Measurements from ENCODE around the gene FOS.
"Not testable (repeated sequence)": the region's sequence is repeated elsewhere in the genome, so short reads cannot be mapped to it uniquely, and the experiment has no call there.

Gene FOS

DNA sequence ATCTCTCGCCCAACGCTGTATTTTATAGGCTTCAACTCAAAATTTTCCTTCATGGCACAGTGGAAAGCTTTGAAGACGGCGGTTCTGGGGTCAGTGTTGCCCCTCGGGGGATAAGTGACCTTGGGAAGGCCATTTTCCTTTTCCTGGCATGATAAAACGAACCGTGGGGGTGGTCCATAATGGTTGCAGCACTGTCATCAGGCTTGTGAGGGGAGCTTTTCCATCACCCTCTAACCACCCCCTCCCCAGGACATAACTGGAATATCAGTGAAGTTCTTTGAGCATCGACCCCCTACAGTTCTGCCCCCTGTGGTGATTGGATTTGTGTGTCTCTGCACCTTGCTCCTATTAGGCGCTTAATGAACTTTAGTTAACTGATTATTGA is 16.0 kb downstream of the FOS start:
- DNase-seq (ENCODE audit: low read depth): no peak

DNA sequence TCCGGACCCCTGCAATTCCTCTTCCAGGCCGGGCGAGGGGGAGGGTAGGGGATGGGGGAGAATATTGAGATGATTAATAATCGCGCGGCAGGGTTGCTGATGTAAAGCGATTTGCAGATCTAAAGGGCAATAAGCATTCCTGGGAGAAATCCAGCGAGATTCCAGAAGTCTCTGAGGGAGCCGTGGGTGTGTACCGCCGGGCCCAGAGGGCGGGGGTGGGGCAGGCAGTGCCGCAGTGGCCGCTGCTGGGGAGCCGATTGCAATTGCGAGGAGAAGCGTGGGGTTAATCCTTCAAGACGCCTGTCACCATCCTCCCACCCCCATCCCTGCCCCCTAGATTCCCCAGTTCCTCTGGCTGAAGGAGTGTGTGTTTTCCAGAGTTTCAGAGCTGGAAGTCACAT is 16.4 kb downstream of the FOS start:
- no peak for DNase-seq (ENCODE audit: low read depth)

DNA sequence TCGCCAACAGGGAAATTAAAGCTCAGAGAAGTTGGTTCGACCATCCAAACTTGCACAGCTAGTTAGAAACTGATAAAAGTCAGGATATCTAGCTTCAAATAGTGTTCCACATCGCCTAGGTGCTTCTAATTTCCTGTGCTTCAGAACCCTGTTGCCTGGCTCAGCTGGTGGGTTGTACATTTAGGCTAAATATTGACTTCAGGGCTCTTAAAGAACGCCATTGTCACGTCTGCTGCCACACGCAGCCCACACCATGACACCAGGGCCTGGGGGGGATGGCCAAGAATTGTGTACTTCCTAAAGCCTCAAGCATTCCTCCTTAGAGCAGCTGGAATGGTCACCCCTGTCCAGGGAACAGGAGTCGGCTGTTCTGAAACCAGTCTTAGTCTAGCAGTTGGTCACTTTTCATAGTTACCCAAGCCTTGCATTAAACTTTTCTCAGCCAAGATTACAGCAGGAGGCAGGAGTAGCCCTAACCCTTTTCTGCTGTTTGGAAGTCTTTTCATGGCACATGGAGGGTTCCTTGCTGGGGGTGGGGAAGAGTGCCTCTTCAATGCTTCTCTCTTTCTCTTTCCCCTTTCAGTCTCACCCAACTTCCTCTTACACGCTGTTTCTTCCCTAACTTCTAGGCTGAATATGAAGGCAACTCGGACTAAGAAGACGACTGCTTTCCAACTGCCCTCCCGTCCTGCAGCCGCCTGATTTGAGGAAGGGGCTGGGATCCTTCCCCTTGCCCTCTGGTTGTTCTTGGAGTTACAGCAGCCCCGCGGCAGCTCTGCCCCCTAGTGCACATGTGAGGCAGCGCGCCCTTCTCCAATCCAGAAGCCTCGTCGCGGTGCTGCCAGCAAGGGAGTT is 17.1 kb downstream of the FOS start:
- DNase-seq (ENCODE audit: low read depth): no peak

DNA sequence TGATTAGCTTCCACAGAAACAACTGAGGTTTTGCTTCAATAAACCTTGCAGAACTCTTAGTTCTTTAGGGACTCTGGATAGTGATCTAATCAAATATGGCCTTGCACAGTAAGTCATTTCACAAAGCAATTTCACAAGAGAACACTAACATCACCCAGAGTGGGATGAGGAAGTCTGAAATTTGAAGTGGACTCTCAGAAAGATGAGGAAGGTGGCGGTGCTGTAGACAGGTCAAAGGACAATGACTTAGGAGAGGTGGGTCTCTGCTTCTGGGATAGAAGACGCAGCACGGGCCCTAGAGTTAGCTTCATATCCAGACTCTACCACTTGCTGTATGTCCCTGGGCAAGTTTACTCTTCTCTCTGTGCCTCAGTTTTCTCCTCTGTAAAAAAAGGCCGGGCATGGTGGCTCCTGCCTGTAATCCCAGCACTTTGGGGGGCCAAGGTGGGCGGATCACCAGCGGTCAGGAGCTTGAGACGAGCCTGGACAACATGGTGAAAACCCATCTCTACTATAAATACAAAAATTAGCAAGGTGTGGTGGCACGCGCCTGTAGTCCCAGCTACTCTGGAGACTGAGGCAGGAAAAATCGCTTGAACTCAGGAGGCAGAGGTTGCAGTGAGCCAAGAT is 18.9 kb downstream of the FOS start:
- DNase-seq (ENCODE audit: low read depth): no peak

DNA sequence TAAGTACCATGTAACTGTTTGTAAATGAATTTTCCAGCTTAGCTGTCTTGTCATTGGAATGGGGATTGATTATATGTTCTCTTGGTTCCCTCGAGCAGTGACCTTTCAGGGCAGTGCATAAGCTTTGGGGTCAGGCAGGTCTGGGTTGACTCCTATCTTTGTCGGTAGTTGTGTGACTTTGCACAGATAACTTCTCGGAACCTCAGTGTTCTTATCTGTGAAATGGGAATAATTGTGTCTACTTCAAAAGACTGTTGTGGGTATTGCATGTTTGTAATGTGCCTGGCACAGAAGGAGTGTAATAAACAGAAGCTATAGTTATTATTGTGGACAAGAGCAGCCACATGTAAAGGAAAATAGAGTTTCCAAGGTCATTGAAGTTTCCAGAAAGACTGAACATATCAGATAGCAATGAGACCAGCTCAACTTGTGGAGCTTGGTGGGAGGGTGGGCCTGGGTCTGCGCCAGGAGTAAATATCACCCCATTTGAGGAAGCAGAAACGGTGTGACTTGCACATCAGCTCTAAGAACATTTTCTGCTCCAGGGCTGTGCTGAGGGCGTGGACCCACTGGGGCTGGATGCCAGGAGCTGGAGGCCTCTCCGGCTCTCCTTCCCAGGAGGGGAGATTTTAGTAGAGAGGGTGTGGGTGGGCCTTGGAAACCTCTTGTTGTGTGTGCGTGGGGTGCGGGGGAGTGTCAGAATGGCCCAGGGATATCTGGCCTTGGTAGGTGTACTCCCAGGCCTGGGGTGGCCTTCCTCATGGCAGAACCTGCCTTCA is 19.7 kb downstream of the FOS start:
- DNase-seq (ENCODE audit: low read depth): no peak

DNA sequence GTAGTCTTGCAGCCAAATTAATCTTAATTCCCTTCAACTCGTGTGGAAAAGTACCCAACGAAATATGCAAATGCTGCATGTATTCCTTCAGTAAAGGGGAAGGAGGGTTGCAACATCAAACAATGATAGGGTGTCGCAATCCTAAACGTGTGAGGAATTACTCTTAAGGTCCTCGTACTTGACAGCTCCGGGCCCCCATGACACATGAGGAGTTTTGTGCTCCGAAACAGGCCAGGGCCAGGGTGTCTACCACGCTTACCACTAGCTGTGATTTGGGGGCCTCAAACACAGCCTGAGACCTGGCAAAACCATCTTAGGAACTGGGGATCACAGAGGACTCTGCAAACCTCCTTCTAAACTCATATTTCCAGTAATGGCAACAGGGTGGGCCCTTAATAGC is 20.4 kb downstream of the FOS start:
- no peak for DNase-seq (ENCODE audit: low read depth)

DNA sequence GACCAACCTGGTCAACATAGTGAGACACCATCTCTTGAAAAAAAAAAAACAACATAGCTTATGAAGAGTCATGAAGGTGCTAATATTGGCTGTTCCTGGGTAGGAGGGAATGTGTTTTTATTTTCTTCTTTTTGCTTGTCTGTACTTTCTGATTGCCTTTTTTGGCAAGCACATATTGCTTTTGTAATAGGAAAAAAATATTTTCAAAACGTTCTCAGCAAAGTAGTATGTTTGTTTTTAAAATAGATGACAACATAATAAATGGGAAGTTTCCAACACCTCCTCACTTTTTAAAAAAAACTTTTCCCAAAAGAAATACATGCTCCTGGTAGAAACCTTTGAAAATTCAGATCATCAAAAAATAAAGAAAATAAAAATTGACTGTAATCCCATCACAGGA is 20.9 kb downstream of the FOS start:
- no peak for DNase-seq (ENCODE audit: low read depth)

DNA sequence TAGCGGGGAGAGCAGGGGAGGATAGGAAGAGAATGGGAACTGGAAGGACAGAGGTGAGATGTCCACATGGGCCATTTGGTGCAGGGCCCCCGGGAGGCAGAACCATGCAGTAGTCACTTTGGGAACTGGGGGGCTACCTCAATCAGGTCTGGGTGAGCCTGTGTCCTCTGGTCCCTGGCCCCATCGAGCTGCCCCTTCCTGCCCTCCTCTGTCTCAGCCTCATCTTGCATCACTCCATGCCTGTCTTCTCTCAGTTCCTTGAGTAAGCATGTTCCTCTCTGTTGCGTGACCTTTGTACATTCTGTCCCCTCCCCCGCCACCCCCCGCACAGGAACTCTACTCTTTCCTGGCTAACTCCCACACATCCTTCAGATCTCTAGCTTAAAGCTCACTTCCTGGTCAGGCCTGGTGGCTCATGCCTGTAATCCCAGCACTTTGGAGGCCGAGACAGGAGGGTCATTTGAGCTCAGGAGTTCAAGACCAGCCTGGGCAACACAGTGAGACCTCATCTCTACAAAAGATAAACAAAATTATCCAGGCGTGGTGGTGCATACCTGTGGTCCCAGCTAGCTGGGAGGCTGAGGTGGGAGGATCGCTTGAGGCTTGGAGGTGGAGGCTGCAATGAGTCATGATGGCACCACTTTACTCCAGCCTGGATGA is 23.2 kb downstream of the FOS start:
- no peak for DNase-seq (ENCODE audit: low read depth)

DNA sequence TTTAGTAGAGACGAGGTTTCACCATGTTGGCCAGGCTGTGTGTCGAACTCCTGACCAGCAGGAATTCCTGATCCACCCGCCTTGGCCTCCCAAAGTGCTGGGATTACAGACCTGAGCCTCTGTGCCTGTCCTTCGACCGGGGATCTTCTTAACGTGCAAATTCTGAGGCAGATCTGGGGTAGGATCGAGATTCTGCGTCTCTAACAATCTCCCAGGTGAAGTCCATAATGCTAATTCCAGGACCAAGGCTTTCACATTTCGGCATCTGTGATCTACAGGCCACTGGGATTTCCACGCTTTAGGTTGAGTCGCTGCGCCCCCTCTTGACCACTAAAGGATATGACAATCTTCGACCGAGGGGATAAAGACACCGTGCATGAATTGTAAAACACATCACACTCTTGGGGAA is 24.8 kb downstream of the FOS start:
- no peak for DNase-seq (ENCODE audit: low read depth)

DNA sequence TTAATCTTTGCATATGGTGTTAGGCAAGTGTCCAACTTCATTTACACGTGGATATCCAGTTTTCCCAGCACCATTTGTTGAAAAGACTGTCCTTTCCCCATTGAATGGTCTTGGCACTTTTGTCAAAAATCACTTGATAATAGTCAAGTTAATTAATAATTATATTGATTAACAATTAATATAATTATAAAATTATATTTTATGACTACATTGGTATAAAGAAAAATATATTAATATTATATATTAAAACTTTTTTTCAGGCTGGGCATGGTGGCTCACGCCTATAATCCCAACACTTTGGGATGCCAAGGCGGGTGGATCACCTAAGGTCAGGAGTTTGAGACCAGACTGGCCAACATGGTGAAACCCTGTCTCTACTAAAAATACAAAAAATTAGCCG is 27.8 kb downstream of the FOS start:
- DNase-seq (ENCODE audit: low read depth): not testable (repeated sequence)

DNA sequence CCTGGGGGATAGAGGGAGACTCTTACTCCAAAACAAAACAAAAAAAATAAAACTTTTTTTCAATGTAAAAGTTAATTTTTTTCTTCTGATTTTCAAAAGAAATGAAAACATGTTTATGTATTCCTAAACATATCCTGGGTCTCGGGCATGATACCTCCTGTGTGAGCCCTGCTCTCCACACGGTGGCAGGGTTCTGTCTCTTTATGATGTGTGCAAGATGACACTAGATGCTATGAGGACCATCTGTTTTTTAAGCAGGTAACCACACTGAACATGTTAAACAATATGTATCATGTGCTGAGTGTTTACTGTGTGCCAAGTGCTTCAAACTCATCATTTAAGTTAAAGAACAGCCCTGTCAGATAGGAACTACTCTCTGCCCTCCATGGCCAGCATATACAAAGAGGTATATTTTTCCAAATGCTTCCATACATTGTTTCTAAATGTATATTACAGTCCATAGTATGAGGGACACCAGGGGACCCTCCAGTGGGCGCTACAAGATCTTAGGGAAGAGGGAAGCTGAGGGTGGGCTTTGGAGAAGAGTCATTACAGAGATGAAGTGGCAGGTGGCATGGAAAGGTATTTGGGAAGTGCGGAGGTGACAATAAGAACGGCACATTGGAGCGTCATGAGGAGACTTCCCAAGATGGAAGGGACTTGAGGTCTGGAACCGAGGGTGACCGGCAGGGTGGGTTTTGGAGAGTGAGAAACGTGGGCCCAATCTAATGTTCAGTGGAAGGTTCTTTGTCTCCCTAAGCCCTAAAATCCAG is 28.5 kb downstream of the FOS start:
- DNase-seq (ENCODE audit: low read depth): no peak

DNA sequence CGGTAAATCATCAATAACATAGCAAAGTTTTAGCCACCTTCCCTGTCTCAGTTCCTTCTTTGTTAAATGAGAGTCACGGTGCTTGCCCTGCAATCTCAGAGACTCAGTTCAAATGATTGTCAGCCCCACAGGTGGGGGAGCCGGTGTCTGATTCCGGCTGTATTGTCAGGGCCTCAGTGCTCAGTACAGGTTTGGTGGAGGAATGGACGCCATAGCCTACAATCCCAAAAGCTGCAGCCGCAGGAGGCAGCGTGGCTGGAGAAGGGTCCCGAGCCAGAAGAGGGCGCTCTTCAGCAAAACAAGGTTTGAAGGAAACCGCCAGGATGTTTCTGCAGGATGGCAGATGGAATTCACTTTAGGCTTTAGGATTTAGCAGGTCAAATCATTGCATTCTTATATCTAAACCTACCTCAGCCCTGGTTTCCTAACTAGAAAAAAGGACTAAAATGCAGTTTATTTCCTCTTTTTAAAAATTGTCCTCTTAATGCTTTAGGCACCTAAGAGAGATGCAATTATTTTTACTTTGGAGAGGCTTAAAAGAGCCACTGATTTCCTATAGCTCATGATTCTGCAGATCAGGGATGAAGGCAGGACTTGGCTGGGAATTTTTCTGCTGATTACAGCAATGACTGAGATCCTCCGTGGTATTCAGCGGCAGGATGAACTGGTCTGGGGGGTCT is 29.2 kb downstream of the FOS start:
- no peak for DNase-seq (ENCODE audit: low read depth)

DNA sequence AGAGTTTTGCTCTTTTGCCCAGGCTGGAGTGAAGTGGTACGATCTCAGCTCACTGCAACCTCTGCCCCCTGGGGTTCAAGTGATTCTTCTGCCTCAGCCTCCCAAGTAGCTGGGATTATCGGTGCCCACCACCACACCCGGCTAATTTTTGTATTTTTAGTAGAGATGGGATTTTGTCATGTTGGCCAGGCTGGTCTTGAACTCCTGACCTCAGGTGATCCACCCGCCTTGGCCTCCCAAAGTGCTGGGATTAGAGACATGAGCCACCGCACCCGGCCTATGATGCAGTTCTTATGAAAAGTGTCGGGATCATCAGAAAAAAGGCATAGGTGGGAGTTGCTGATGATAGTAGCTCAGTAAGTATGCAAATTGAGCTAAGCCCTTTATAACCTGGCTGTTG is 30.4 kb downstream of the FOS start:
- not testable (repeated sequence) for DNase-seq (ENCODE audit: low read depth)

DNA sequence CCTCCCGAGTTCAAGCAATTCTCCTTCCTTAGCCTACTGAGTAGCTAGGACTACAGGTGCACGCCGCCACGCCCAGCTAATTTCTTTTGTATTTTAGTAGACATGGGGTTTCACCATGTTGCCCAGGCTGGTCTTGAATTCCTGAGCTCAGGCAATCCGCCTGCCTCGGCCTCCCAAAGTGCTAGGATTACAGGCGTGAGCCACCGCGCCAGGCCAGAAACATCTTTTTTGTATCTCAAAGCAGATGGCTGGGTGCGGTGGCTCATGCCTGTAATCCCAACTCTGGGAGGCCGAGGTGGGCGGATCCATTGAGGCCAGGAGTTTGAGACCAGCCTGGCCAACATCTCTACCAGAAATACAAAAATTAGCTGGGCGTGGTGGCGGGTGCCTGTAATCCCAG is 30.9 kb downstream of the FOS start:
- DNase-seq (ENCODE audit: low read depth): not testable (repeated sequence)

DNA sequence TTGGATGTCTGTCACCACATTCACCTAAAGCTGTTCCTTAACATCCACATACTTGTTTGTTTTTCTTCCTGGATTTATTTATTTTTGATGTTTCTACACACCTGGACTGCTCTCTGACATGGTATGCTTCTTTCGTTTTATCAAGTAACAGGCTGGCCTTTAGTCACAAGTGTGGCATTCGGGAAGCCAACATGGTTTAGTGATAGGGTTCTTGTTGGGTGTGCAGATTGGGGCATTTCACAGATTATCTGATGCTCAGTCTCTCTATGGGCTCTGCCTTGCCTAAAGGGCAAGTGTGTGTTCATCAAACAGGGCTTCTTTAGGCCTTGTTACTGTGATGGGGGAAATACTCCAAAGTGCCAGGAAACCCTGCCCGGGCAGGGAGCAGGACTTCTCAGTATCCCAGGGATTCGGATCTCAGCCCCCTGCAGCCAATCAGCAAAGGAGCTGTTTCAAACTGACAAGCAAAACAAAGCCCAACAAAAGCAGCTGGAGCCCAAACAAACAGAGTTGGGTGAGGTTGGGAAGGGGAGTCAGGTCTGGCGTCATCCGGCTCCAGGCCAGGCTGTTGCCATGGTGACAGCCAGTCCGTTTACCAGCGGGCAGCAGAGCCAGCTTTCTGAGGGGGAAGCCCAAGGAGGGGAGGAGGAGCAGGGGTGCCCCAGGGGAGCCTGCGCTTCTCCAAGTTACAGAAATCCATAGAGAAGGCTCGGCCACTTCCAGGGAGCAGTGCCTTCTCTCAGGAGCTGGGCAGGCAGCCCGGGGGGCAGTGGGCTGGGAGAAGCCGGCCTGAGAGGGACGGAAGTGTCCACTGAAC is 31.9 kb downstream of the FOS start:
- no peak for DNase-seq (ENCODE audit: low read depth)

DNA sequence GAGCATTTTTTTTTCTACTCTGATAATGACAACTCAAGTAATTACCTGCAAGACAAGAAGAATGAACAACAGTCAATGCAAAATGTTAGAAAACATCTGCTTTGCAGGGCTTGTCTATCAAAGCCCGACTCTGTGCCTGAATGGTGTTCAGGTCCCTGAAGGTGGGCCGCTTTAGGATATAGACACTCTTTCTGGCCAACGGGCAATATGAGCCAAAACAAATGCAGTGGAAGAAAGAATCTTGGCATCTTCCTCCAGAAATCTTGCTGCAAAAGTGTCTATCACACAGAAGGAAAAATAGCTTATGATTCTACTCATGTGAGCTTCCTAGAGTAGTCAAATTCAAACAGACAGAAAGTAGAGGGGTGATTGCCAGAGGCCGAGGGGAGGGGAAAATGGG is 32.7 kb downstream of the FOS start:
- no peak for DNase-seq (ENCODE audit: low read depth)

DNA sequence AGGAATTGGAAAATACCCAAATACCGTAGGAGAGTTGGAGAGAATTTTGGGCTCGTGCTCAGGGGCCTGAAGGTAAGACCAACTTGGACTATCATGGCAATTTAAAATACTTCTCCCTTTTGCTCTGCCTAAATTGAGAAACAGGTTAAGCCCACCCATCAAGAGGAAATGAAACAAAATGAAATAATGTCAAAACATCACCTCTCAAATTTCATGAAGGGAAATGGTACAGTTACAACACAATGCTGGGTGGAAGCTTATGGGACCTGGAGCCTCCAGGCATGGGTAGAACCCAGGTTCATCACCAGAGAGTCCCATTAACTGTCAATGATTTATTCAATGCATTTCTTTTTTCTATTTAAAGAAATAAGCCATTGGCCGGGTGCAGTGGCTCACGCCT is 33.7 kb downstream of the FOS start:
- no peak for DNase-seq (ENCODE audit: low read depth)

DNA sequence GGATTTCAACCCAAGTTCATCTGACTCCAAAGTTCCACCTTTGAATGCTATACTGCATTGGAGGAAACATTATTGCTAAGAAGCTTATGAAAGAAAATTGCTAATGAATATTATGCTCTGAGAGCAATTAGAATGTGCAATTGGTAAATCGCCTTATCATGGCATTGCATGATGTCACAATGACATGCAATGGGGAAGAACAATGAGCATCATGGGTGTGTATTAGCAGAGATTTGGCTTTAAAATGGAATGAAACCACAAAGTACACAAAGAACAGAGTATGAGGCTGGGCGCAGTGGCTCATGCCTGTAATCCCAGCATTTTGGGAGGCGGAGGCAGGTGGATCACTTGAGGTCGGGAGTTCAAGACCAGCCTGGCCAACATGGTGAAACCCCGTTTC is 34.7 kb downstream of the FOS start:
- no peak for DNase-seq (ENCODE audit: low read depth)

DNA sequence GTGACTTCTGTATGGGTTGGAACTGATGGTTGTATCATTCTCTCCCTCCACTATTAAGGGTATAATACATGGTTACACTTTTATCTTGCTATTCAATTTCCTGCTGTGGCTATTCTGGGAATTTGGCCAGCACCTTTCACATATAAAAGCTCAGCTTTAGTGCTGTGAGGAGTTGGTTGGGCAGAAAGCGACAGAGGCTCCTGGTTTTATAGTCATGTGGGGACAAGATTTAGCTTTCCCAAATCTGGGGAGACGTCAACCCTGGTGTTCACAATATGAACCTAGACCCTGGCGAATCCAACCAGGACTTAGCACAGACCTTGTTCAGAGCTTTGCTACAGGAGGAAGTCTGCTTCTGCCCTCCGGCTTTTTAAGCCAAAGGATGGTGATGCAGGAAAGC is 36.5 kb downstream of the FOS start:
- DNase-seq (ENCODE audit: low read depth): peak; percentile 13

DNA sequence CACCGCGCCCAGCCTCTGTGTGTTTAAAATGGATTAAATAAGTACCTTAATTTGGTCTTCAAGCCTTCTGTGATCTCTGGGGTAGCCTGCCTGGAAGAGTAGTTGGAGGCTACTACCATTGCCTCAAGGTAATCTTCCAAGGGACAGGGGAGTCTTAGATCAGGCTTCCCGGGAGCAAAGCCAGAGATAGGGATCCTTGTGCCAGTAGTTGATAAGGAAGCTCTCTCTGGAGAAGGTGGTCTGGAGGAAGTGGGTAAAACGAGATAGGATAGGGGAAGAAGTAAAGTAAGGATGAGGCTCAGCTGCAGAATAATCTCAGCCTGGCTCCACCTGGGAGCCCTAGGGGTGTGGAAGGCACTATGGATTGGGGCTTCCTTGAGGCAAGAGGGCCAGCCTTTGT is 38.5 kb downstream of the FOS start:
- DNase-seq (ENCODE audit: low read depth): no peak
